ENCODE data around the gene IMP4.

DNA sequence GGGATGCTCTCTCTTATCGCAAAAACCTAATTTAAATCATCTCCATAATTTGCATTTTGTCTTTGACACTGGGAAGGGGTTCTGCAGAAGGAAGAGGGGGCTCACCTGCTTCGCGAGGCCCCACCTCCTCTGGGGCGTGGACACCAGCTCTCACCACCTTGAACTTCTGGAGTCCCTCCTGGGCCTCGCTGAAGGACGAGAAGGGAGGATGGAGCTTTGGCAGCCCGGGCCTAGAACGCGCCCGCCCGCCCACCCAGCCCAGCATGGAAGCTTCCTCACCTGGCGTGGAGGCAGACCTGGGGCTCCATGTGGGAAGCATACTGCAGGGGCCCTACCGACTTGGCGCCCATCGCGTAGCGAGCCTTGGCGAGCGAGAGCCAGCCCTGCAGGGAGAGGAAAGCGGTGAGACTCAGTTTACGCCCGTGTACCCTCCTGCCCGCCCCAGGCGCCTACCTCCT, 1.1 kb upstream of the IMP4 start:
- TF ChIP-seq CTCF (IDR thresholded peaks at IDR 0.05) (no peak), POLR2A (IDR thresholded peaks at IDR 0.05) (no peak)
